Liver (tissue), 3 donors: ENCODE data around the gene ZSWIM7.

Experiments used
- CTCF ChIP-seq: fragments of 150-350 bp; IDR thresholded peaks from 2 replicates; pipeline ENCODE4 v1.5.1; 2017; ENCODE audit warnings: improper control_type of control experiment, low read depth, low read length; ENCODE audit not compliant: missing input control
- FOXA1 ChIP-seq: IDR thresholded peaks from 2 replicates; pipeline ENCODE4 v1.6.1; 2016; ENCODE audit warnings: antibody characterized with exemption
- FOXA2 ChIP-seq: IDR thresholded peaks from 2 replicates; pipeline ENCODE4 v1.6.1; 2016; ENCODE audit warnings: antibody characterized with exemption
- GABPA ChIP-seq, 2 donors: IDR thresholded peaks in 1 of 2; conservative IDR thresholded peaks in 1 of 2; 2 replicates each; pipeline ENCODE4 v1.6.1; 2016; ENCODE audit warnings: antibody characterized with exemption in 2 of 2, mild to moderate bottlenecking in 1 of 2, moderate library complexity in 1 of 2
- HNF4A ChIP-seq, 2 donors: conservative IDR thresholded peaks; 2 replicates each; pipeline ENCODE4 v1.6.1; 2016; ENCODE audit warnings: antibody characterized with exemption in 2 of 2, mild to moderate bottlenecking in 2 of 2
- JUND ChIP-seq, 2 donors: IDR thresholded peaks; 2 replicates each; pipeline ENCODE4 v1.6.1; 2016; ENCODE audit warnings: antibody characterized with exemption in 2 of 2
- TAF1 ChIP-seq: conservative IDR thresholded peaks from 2 replicates; pipeline ENCODE4 v1.6.1; 2016; ENCODE audit warnings: antibody characterized with exemption, mild to moderate bottlenecking
- YY1 ChIP-seq: IDR thresholded peaks from 2 replicates; pipeline ENCODE4 v1.6.1; 2016; ENCODE audit warnings: antibody characterized with exemption, mild to moderate bottlenecking
- ZBTB33 ChIP-seq: IDR thresholded peaks from 2 replicates; pipeline ENCODE4 v1.6.1; 2016; ENCODE audit warnings: antibody characterized with exemption
- TF ChIP-seq, protein P1 (sequence below): IDR thresholded peaks from 2 replicates; pipeline ENCODE4 v1.6.1; 2016; ENCODE audit warnings: antibody characterized with exemption, mild to moderate bottlenecking
- donor health status: healthy.
- donor health status: healthy.

DNA sequence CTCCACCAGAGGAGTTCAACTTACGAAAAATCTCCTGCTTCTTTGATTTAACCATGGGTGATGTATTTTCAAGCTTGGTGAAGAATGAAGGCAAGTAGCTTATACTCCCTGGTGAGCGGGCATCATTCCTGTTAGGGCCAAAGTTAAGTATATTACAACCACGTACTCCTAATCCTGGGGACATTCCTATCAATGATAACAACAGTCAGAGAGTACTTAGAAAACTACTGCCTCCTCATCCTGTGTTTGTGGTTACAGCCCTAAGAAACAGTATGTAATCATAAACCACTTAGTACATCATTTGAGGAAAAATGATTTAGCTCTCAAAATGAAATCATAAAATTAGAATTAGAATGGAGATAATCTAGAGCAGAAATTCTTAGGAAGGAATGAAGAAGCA lies 47.5 kb upstream of the ZSWIM7 start:
- no peak for TF ChIP-seq CTCF
- TF ChIP-seq JUND (IDR thresholded peaks at IDR 0.05) = no peak
- TF ChIP-seq GABPA (IDR thresholded peaks at IDR 0.05 in 1 of 2, conservative IDR thresholded peaks at IDR 0.05 in 1 of 2) = no peak
- no peak for TF ChIP-seq YY1
- TF ChIP-seq FOXA2 = no peak
- TF ChIP-seq, protein P1, sequence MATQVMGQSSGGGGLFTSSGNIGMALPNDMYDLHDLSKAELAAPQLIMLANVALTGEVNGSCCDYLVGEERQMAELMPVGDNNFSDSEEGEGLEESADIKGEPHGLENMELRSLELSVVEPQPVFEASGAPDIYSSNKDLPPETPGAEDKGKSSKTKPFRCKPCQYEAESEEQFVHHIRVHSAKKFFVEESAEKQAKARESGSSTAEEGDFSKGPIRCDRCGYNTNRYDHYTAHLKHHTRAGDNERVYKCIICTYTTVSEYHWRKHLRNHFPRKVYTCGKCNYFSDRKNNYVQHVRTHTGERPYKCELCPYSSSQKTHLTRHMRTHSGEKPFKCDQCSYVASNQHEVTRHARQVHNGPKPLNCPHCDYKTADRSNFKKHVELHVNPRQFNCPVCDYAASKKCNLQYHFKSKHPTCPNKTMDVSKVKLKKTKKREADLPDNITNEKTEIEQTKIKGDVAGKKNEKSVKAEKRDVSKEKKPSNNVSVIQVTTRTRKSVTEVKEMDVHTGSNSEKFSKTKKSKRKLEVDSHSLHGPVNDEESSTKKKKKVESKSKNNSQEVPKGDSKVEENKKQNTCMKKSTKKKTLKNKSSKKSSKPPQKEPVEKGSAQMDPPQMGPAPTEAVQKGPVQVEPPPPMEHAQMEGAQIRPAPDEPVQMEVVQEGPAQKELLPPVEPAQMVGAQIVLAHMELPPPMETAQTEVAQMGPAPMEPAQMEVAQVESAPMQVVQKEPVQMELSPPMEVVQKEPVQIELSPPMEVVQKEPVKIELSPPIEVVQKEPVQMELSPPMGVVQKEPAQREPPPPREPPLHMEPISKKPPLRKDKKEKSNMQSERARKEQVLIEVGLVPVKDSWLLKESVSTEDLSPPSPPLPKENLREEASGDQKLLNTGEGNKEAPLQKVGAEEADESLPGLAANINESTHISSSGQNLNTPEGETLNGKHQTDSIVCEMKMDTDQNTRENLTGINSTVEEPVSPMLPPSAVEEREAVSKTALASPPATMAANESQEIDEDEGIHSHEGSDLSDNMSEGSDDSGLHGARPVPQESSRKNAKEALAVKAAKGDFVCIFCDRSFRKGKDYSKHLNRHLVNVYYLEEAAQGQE = no peak
- no peak for TF ChIP-seq TAF1
- TF ChIP-seq HNF4A (conservative IDR thresholded peaks at IDR 0.05) = no peak
- no peak for TF ChIP-seq ZBTB33
- TF ChIP-seq FOXA1 = no peak
